Measurements from ENCODE around the gene ELP2. TPM values are rescaled to one million over a fixed set of nuclear protein-coding genes. Genes with fewer than 3 reads are reported as not detected.

ELP2 gene
- total RNA-seq, 4 donors from 2014 or later: 58.6 to 197 (median 73.2) TPM

DNA sequence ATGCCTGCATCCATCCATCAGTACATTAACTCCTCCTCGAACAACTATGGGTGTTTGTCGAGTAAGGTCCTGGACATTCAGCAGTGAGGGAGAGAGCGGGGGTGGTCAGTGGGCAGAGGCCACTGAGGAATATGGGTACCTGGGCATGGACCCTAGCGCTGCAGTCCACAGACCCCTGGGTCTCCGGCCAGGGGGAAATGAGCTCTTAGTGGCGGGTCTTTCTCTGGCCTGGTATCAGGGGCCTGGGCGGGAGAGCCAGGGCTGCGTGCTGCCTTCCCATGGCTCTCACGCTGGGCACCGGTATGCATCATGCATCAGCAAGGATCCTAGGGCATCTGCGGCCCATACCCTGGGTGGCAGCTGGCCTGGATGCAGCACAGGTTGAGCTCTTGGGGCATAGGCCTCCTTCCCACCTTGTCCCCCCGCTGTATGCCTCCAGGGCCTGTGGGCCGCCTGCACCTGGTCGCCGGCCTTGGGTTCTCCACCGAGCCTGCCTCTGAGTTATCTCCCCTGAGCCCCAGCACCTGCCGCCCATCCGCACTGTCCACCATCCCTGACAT, 56.3 kb downstream of the ELP2 start:
- no peaks in the 10 kb centered on the region for H3K27me3 ChIP-seq
- no peaks in the 10 kb centered on the region for H3K9me3 ChIP-seq
- H3K4me3 ChIP-seq: no peak overlapping the region
- TF ChIP-seq EP300 (IDR thresholded peaks at IDR 0.05) (no peak), POLR2A (IDR thresholded peaks at IDR 0.05) (no peak), POLR2AphosphoS5 (IDR thresholded peaks at IDR 0.05) (no peak)
- TF ChIP-seq, protein P1, sequence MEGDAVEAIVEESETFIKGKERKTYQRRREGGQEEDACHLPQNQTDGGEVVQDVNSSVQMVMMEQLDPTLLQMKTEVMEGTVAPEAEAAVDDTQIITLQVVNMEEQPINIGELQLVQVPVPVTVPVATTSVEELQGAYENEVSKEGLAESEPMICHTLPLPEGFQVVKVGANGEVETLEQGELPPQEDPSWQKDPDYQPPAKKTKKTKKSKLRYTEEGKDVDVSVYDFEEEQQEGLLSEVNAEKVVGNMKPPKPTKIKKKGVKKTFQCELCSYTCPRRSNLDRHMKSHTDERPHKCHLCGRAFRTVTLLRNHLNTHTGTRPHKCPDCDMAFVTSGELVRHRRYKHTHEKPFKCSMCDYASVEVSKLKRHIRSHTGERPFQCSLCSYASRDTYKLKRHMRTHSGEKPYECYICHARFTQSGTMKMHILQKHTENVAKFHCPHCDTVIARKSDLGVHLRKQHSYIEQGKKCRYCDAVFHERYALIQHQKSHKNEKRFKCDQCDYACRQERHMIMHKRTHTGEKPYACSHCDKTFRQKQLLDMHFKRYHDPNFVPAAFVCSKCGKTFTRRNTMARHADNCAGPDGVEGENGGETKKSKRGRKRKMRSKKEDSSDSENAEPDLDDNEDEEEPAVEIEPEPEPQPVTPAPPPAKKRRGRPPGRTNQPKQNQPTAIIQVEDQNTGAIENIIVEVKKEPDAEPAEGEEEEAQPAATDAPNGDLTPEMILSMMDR (IDR thresholded peaks at IDR 0.05): no peak
- peaks cover 18% of the 10 kb centered on the region for H3K4me1 ChIP-seq
- DNase-seq (ENCODE audit: low spot score in 2 of 2): no peak
- H3K27ac ChIP-seq: no peak overlapping the region
- no peaks in the 10 kb centered on the region for H3K36me3 ChIP-seq
- WGBS: 79% methylated on average over 17 of the region's 18 CpGs

DNA sequence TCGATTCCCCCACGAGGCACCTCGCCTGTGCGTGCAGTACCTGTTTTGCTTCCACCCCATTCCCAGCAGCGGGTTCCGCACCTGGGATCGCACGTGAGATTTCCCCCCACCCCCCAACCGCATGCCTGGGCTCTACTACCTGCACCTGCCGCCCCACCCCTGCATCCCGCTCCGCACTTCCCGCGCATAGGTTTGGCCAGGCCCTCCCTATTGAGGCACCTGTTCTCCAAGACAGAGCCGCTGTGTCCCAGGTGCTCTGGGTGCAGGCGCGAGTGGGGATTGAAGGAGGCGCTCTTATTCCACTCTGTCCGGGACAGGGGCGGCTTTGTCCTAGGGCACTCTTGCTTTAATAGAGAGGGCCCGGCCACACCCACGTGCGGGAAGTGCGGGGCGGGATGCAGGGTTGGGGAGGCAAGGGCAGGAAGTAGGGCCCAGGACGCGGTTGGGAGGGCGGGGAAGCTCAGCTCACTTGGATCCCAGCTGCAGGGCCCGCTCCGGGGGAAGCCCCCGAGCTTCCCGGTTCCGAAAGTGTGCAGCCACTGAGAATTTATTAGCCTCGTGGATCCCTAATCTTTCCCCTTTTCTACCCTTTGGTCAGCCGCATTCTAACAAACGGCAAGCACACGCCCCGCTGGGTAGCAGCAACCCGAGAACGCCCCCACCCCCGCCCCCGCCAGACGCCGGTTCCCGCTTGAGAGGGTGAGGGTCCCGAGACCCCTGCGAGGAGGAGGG, 56.9 kb downstream of the ELP2 start:
- H3K9me3 ChIP-seq: no peaks in the 10 kb centered on the region
- no peak for TF ChIP-seq EP300 (IDR thresholded peaks at IDR 0.05)
- WGBS: 4% methylated on average over 17 of the region's 47 CpGs
- H3K36me3 ChIP-seq: no peaks in the 10 kb centered on the region
- no peak overlapping the region for H3K27ac ChIP-seq
- DNase-seq (ENCODE audit: low spot score in 2 of 2): peak in 1 of 2 donors; percentile 68
- H3K4me1 ChIP-seq: peaks cover 18% of the 10 kb centered on the region
- H3K27me3 ChIP-seq: no peaks in the 10 kb centered on the region
- H3K4me3 ChIP-seq: peak overlapping the region; percentile 75

DNA sequence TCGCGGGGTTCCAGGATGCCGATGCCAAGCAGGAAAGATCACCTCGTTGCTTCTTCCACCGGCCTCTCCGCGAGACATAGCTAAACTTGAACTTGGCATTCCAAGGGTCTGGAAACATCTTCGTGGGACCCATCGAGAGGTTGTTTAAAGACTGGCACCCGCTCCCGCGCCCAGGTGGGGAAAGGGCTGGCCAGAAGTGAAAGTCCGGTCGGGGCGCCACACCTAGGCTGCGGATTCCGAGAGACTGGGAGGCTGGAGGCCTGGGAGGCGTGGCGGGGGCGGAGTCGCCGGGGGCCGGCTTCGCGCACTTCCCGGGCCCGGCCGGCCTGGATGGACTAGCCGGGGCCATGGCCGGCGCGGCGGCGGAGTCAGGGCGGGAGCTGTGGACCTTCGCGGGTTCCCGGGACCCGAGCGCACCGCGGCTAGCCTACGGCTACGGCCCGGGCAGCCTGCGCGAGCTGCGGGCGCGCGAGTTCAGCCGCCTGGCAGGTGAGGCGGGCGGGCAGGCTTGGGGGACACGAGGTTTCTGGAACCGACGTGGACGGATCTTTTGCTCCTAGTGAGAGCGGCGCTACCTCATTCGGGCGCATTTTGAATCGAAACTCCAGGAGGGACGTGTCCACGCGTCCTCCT, 57.6 kb downstream of the ELP2 start, which contains the start of gene MOCOS:
TSS of gene MOCOS (plus strand) at position 305 of the 633 bp plus-strand sequence. CDS start at position 348, 43 bp downstream.
- no peaks in the 10 kb centered on the region for H3K27me3 ChIP-seq
- H3K36me3 ChIP-seq: no peaks in the 10 kb centered on the region
- WGBS: 0% methylated on average over 5 of the region's 66 CpGs
- H3K4me1 ChIP-seq: peaks cover 18% of the 10 kb centered on the region
- TF ChIP-seq, protein P1 (IDR thresholded peaks at IDR 0.05): no peak
- TF ChIP-seq POLR2AphosphoS5 (IDR thresholded peaks at IDR 0.05) (no peak), EP300 (IDR thresholded peaks at IDR 0.05) (no peak), POLR2A (IDR thresholded peaks at IDR 0.05) (no peak)
- DNase-seq (ENCODE audit: low spot score in 2 of 2): peak; percentile 76 to 86
- peak within 1 kb of the TSS; percentile 75 for H3K4me3 ChIP-seq
- peak within 1 kb of the TSS; percentile 47 for H3K27ac ChIP-seq
- H3K9me3 ChIP-seq: no peaks in the 10 kb centered on the region

DNA sequence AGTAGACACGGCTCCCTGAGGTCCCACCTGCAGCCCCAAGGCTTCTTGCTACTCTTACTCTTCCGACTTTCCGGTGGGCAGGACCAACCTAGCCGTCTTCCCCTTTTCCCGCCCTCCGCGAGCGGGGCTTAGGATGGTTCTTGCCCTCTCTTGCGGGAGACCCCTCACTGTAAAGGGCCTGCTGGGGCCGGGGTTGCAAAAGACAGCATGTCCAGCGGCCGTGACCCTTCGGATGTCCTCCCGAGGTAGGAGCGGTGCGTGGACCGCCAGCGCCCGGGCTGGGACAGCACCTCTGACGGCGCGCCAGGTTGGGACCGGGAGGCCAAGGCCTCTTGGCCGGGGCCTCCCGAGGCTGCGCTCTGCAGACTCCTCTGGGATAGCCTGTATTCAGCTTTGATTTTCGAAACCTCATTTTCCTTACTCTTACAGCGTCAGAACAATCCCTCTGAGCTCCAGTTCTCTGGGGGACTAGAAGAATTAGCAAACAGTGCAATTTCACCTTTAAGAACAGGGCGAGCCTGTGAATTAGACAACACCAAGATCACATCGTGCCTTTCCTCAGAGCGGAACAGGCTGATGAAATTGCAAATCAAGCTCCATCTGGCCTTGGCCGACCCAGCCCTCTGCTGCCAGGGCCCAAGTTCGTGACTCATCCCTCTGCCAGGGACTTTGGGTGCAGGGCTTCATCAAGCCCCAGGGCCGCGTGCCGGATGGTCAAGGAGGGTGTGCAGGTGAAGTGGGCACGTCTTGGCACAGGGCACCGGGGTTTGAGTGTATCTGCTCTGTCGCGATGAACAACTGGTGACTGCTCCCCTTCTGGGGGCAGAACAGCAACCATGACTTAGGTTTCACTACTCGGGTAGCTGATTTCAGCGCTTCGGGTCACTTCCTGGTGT, 58.4 kb downstream of the ELP2 start:
- DNase-seq (ENCODE audit: low spot score in 2 of 2): peak; percentile 70 to 82
- no peaks in the 10 kb centered on the region for H3K27me3 ChIP-seq
- H3K27ac ChIP-seq: peak overlapping the region; percentile 47
- peaks cover 18% of the 10 kb centered on the region for H3K4me1 ChIP-seq
- WGBS: 32% methylated on average over 38 of the region's 43 CpGs
- TF ChIP-seq POLR2AphosphoS5 (IDR thresholded peaks at IDR 0.05): no peak
- TF ChIP-seq, protein P1 (IDR thresholded peaks at IDR 0.05): no peak
- TF ChIP-seq EP300 (IDR thresholded peaks at IDR 0.05): no peak
- TF ChIP-seq POLR2A (IDR thresholded peaks at IDR 0.05): no peak
- H3K4me3 ChIP-seq: peak overlapping the region; percentile 75
- H3K9me3 ChIP-seq: no peaks in the 10 kb centered on the region
- no peaks in the 10 kb centered on the region for H3K36me3 ChIP-seq

DNA sequence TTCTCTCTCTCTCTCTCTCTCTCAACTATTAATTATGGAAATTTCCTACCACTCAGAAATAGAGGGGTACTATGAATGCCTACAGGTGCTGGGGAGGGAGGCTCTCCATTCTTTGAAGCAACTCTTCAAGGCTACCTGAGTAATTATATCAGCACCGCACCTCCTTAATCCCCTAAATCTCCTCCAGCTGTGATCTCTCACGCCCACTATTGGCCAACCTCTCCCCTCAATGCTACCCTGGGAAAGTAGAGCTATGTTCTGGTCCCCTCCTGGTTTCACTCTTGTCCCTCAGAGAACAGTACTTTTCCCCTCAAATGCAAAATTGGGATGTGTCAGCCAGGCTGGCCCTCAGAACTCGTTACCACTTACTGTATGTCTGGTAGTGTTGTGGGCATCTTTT, 59.2 kb downstream of the ELP2 start:
- WGBS: 87% methylated on average over 3 of the region's 3 CpGs
- peaks cover 18% of the 10 kb centered on the region for H3K4me1 ChIP-seq
- no peaks in the 10 kb centered on the region for H3K27me3 ChIP-seq
- H3K4me3 ChIP-seq: no peak overlapping the region
- no peak for DNase-seq (ENCODE audit: low spot score in 2 of 2)
- H3K9me3 ChIP-seq: no peaks in the 10 kb centered on the region
- H3K27ac ChIP-seq: no peak overlapping the region
- H3K36me3 ChIP-seq: no peaks in the 10 kb centered on the region
- TF ChIP-seq POLR2A (IDR thresholded peaks at IDR 0.05) (no peak), EP300 (IDR thresholded peaks at IDR 0.05) (no peak), POLR2AphosphoS5 (IDR thresholded peaks at IDR 0.05) (no peak)
- TF ChIP-seq, protein P1 (IDR thresholded peaks at IDR 0.05): no peak

Data from suprapubic skin (tissue), 4 donors.